A549 treated with RU486 at 1 μM for 4 hours (cell line): ENCODE data around the gene HMGCS2. TPM values are rescaled to one million over a fixed set of nuclear protein-coding genes. Genes with fewer than 3 reads are reported as not detected.

Source experiments
- total RNA-seq: library from RNA; stranded (reverse); fragments of 200-300 nt; extraction: Qiagen RNA extraction; gene quantifications from 5 replicates; pipeline ENCODE4 v1.2.3, GENCODE V29; 2022; ENCODE audit warnings: low read depth

The HMGCS2 gene
- not detected in 5 replicates for total RNA-seq

DNA sequence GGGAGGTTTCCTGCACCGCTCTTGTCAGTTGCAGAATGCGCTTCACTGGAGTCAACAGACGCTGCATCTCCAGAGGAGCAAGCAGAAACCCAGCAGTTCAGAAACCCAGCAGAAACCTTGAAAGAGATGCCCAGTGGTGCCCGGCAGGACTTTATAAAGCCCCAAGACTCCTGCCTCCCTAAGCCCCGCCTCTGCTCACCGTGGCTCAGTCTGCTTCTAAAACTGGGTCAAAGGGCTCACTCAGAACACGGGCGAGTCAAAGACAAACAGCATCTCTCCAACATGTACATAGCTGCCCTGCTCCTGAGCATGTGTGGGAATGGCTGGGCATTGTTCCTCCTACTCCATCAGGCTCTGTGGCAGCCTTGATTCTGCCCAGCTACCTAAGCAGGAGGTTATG lies at the start of gene HMGCS2:
TSS of gene HMGCS2 (minus strand) at position 128 of the 400 bp plus-strand sequence. CDS start at position 67, 61 bp downstream.

DNA sequence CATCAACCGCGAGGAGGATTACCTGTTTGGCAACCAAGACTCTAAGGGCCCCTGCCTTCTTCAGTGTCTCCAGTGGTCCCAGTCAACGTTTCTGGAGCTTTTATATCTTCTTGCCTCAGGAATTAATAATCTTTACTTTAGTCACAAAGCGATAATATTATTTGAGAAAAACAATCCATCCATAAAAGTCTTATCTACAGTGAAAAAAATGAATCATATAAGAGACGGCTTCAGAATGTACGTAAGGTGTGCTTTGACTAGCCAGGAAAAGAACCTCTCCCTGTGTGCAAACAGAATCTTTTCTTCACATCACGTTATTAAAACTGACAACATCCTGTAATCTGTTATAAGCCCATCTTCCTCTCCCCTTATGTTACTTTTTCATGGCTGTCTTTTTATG lies 42.7 kb upstream of the HMGCS2 start, which contains the start of gene REG4:
TSS of gene REG4 (minus strand) at position 74 of the 400 bp plus-strand sequence. CDS start 2,691 bp downstream, outside the sequence.

DNA sequence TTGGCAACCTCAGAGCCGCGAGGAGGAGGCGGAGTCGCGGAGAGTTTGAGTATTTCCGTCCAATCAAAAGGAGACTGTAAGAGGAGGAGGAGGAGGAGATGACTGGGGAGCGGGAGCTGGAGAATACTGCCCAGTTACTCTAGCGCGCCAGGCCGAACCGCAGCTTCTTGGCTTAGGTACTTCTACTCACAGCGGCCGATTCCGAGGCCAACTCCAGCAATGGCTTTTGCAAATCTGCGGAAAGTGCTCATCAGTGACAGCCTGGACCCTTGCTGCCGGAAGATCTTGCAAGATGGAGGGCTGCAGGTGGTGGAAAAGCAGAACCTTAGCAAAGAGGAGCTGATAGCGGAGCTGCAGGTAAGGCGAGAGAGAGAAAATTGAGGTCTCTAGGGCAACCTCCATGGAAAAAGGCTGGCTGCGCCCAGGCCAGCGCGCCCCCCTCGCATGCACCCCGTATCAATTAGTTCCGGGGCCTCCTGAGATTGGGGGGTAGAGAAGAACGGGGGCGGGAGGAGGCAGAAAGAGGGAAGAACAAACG lies 56.8 kb downstream of the HMGCS2 start, which contains the start of gene PHGDH:
TSS of gene PHGDH (plus strand) at position 131 of the 538 bp plus-strand sequence. CDS start at position 220, 89 bp downstream.

Other genes starting within 250 kb of the HMGCS2 start
- 1.3 to 2.1 TPM (median 1.9 TPM) in 5 replicates for gene ZNF697, start 120.6 kb downstream of the HMGCS2 start, total RNA-seq
- gene PHGDH, start 57.0 kb downstream of the HMGCS2 start, total RNA-seq, result 71.1 to 102 TPM (median 84.0 TPM) in 5 replicates
- not detected in 5 replicates for gene REG4, start 42.6 kb upstream of the HMGCS2 start, total RNA-seq
- not detected in 5 replicates for gene ADAM30, start 127.6 kb upstream of the HMGCS2 start, total RNA-seq